Measurements from ENCODE around the gene PA2G4.
A peak's percentile ranks its signal among the peaks of the same experiment; 100 is the strongest.

Gene PA2G4

GRCh38 chr12:56126732-56127239 is 22.4 kb downstream of the PA2G4 start:
- no peak for DNase-seq (ENCODE audit: low read depth in 2 of 2)

GRCh38 chr12:56127485-56127887 is 23.1 kb downstream of the PA2G4 start:
- no peak for DNase-seq (ENCODE audit: low read depth in 2 of 2)

- DNase-seq (ENCODE audit: low read depth in 2 of 2), result peak; percentile 91 to 93
These were observed 23.7 kb downstream of the PA2G4 start, which contains the start of gene ESYT1 for GRCh38 chr12:56127888-56128669. ESYT1 (plus strand) TSS chr12:56128267; CDS start chr12:56128320, 53 bp downstream.

- no peak for DNase-seq (ENCODE audit: low read depth in 2 of 2)
These were observed 24.4 kb downstream of the PA2G4 start for GRCh38 chr12:56128670-56129205.

DNA sequence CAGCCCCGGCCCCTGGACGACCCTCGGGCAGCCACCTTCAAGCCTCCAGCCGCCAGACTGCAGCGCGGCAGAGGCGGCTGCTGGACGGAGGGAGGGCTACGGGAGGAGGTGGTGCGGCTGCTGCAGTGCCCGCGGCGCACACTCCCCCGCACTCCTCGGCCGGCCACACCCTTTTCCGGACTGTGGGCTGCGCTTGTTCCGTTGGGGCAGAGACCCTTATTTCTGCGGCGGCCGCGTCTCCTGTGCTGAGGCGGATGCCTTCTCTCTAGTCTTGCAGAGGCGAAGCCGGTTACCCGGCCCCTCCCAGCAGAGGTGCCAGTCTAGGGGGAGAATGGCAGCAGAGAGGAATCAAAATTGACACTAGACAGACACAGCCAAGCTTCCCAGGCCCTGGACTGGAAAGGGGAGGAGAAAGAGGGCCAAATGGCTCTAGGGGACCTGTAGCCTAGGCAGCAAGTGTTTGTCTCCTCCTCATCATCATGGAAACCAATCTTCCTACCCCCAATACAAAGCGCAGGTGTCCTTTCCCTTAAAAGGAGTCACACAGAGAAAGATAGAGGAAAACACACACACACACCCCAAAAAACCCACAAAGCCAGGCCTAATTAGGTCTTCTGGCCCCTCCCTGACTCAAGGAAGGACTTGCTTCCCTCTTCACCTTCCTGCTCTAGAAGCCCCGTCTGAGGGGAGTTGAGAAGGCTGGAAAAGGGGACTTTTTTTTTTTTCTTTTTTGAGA is 25.0 kb downstream of the PA2G4 start:
- peak; percentile 24 to 50 for DNase-seq (ENCODE audit: low read depth in 2 of 2)

- DNase-seq (ENCODE audit: low read depth in 2 of 2), result no peak
These were observed 25.7 kb downstream of the PA2G4 start for GRCh38 chr12:56129942-56130495.

GRCh38 chr12:56130876-56131275 is 26.5 kb downstream of the PA2G4 start:
- DNase-seq (ENCODE audit: low read depth in 2 of 2), result no peak

DNA sequence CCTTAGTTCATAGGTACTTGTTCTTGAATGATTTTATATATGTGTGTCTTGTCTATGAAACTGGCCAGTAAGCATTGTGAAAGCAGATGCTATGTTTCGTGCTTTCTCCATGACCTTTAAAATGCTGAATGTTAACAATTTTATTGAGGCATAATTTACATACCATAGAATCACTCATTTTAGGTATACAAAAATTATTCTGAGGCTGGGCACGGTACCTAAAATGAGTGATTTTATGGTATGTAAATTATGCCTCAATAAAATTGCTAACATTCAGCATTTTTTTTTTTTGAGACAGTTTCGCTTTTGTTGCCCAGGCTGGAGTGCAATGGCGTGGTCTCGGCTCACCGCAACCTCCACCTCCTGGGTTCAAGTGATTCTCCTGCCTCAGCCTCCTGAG is 30.5 kb downstream of the PA2G4 start:
- DNase-seq (ENCODE audit: low read depth in 2 of 2), result no peak

DNA sequence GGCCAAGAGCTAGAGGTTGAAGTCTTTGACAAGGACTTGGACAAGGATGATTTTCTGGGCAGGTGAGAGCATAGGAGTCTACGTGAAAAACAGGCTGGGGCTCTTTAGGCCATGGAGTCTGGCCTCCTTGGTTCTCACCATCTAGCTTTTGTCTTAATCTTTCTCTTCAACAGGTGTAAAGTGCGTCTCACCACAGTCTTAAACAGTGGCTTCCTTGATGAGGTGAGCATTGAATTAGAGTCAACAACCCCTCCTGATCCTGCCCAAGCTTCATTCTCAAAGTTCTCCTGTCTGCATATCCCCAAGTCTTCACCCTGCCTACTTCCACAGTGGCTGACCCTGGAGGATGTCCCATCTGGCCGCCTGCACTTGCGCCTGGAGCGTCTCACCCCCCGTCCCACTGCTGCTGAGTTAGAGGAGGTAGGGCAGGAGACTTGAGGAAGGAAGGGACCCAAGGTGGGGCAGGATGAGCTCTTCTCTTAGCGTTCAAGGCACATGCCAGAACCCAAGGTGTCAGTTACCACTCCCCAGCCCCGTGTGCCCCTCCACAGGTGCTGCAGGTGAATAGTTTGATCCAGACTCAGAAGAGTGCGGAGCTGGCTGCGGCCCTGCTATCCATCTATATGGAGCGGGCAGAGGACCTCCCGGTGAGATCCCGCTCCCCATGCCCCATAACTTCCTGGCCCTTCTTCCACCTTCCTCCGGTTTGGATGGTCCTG is 33.7 kb downstream of the PA2G4 start:
- DNase-seq (ENCODE audit: low read depth in 2 of 2), result no peak

DNA sequence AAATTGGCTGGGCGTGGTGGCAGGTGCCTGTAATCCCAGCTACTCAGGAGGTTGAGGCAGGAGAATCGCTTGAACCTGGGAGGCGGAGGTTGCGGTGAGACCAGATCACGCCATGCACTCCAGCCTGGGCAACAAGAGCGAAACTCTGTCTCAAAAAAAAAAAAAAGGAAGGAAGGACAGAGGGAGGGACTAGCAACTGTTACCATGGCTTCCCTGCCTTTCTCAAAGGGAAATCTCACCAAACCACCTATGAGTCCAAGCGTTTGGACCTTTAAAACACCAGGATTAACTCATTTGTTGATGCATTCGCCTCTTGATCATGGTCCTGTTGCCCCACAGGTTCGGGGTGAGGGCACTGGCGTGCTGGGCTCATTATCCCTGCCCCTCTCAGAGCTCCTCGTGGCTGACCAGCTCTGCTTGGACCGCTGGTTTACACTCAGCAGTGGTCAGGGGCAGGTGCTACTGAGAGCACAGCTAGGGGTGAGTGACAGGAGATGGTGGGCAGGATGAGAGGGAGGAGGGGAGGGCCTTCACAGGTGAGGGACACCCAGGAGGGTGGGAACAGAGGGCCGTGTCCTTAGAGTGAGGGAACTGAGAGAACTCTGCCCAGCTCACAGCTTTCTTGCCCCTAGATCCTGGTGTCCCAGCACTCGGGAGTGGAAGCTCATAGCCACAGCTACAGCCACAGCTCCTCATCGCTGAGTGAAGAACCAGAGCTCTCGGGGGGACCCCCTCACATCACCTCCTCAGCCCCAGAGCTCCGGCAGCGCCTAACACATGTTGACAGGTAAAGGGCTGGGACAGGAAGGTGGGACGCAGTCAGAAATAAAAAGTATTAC is 37.8 kb downstream of the PA2G4 start:
- no peak for DNase-seq (ENCODE audit: low read depth in 2 of 2)

DNA sequence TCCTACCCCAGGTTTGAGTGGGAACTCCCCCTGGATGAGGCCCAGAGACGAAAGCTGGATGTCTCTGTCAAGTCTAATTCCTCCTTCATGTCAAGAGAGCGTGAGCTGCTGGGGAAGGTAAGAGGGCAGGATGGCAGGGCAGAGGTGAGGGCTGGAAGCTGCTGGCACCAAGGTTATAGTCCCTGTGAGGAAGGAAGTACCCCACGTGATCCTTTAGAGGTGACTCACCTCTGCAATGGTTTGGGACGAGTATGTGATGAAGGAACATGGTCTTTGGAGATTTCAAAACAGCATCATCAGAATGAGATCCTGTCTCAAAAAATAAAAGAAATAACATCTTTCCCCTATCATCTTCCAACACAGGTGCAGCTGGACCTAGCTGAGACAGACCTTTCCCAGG is 38.9 kb downstream of the PA2G4 start:
- no peak for DNase-seq (ENCODE audit: low read depth in 2 of 2)

GRCh38 chr12:56143870-56144269 is 39.5 kb downstream of the PA2G4 start:
- no peak for DNase-seq (ENCODE audit: low read depth in 2 of 2)

DNA sequence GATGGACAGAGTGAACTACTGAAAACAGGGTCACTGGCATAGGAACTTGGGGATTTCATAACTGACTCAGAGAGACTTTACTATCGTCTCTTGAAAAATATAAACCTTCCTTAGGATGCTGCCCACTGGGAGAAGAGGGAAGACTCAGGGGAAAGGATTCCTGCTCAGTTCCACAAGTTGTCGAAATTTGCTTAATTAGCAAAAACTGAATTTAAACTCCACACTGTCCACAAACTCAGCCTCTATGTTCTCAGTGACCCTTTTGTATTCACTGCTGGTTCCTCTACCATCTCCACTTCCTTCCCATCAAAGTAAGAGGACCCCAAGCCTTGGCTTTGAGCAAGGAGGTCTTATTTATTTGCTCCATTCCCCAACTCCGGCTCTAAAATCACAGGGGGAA is 40.9 kb downstream of the PA2G4 start:
- no peak for DNase-seq (ENCODE audit: low read depth in 2 of 2)

DNA sequence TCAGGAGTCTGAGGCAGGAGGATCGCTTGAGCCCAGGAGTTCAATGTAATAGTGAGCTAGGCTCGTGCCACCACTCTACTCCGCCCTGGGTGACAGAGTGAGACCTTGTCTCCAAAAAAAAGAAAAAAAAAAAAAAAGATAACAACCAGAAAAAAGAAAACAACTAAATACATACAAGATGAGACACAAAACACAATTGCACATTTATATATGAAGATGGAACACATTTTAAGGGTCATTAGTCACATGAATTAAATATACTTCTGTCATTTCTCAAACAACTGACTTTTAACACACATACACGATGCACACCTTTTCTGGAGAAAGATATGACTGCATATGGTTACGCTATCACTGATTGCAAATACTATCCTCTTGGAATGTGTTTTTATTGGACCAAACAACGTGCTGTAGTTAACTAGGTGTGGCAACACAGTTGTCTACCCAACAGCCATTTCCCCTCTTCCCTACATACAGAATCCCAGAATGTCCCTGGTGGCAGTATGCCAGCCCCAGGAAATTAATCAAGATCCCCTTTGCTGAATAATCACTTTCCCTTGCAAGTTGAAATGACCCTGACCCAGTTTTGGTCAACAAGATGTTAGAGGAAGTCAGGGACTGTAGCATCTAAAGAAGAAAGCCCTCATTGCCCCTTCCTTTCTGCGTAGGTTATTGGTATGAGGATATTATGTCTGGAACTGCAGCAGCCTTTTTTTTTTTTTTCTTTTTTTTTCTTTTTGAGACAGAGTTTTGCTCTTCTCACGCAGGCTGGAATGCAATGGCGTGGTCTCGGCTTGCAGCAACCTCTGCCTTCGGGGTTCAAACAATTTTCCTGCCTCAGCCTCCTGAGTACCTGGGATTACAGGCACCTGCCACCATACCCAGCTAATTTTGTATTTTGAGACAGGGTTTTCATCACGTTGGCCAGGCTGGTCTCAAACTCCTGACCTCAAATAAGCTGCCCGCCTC is 42.4 kb downstream of the PA2G4 start:
- no peak for DNase-seq (ENCODE audit: low read depth in 2 of 2)

- no peak for DNase-seq (ENCODE audit: low read depth in 2 of 2)
These were observed 46.2 kb downstream of the PA2G4 start for GRCh38 chr12:56150563-56150962.

- DNase-seq (ENCODE audit: low read depth in 2 of 2), result peak; percentile 57 to 62
These were observed 47.3 kb downstream of the PA2G4 start for GRCh38 chr12:56151672-56152131.

- DNase-seq (ENCODE audit: low read depth in 2 of 2), result peak; percentile 91 to 94
These were observed 47.9 kb downstream of the PA2G4 start, which contains the start of gene MYL6B for GRCh38 chr12:56152132-56152755. MYL6B (plus strand) TSS chr12:56152587; CDS start chr12:56153919, 1,332 bp downstream.

DNA sequence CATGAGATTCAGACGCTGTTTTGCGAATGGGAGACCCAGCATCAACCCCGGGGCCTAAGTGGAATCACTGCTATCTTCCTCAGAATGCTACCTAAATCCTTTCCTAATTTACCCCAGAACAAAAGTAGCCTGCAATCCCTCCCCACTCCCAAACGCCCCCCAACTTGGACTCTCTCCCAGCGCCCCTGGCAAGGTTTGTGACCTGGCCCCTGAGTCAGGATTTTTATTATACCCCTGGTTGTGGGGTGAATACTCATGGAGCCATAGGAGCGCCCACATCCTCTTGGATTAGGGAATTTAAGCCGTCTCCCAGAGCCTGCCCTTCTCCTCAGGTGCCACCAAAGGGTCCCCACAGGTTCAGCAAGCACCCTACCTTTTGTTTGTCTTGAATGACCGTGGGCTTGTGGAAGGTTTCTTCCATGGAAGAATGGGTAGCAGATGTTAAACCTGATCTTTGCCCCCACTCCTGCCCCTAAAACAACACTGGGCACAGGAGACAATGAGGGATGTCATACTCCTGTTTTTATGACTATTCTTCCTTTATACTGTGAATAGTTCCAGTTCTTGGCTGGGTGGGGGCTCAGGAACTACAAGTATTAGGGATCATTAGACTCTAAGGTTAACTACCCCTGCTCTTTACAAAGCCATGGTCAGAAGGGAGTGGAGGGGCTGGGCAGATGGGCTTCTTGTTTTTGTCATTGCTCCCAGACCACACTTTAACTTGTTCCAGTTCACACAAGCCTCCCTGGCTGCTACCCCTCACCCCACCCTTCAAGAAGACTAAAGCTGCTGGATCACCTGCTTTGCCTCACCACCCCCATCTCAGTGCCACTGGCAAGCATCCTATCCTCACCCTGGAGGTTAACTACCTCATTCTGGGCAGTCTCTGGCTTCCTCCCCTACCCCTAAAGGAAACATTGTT is 48.7 kb downstream of the PA2G4 start:
- DNase-seq (ENCODE audit: low read depth in 2 of 2), result no peak
